LoVo (cell line): ENCODE results near the gene SDK1.
A peak's percentile ranks its signal among the peaks of the same experiment; 100 is the strongest.
"Not testable (repeated sequence)": the region's sequence is repeated elsewhere in the genome, so short reads cannot be mapped to it uniquely, and the experiment has no call there.

Experiments
- DNase-seq: peaks from one replicate; pipeline ENCODE4 v3.0.0-alpha.2; 2016; ENCODE audit warnings: low spot score

The SDK1 gene

GRCh38 chr7:4255336-4255735 lies 954.3 kb downstream of the SDK1 start:
- DNase-seq, result no peak

GRCh38 chr7:4256286-4256685 lies 955.2 kb downstream of the SDK1 start:
- no peak for DNase-seq

GRCh38 chr7:4257146-4258111 lies 956.4 kb downstream of the SDK1 start:
- no peak for DNase-seq

- DNase-seq, result not testable (repeated sequence)
Observed at GRCh38 chr7:4260116-4260515, 959.1 kb downstream of the SDK1 start.

- no peak for DNase-seq
Observed at GRCh38 chr7:4260867-4261600, 960.0 kb downstream of the SDK1 start.

- no peak for DNase-seq
Observed at GRCh38 chr7:4261601-4261960, 960.5 kb downstream of the SDK1 start.

- DNase-seq, result not testable (repeated sequence)
Observed at GRCh38 chr7:4264206-4264605, 963.2 kb downstream of the SDK1 start.

- no peak for DNase-seq
Observed at GRCh38 chr7:4265066-4265465, 964.0 kb downstream of the SDK1 start.

- no peak for DNase-seq
Observed at GRCh38 chr7:4265676-4266075, 964.6 kb downstream of the SDK1 start.

- DNase-seq, result no peak
Observed at GRCh38 chr7:4266270-4267040, 965.4 kb downstream of the SDK1 start.

GRCh38 chr7:4267341-4268039 lies 966.4 kb downstream of the SDK1 start:
- no peak for DNase-seq

- DNase-seq, result peak; percentile 46
Observed at GRCh38 chr7:4268040-4268965, 967.3 kb downstream of the SDK1 start.

GRCh38 chr7:4269086-4269485 lies 968.0 kb downstream of the SDK1 start:
- no peak for DNase-seq

- no peak for DNase-seq
Observed at GRCh38 chr7:4269746-4270145, 968.7 kb downstream of the SDK1 start.

- no peak for DNase-seq
Observed at GRCh38 chr7:4270268-4270667, 969.2 kb downstream of the SDK1 start.

GRCh38 chr7:4270941-4271715 lies 970.1 kb downstream of the SDK1 start:
- DNase-seq, result no peak

GRCh38 chr7:4271716-4272015 lies 970.6 kb downstream of the SDK1 start:
- DNase-seq, result no peak

GRCh38 chr7:4272141-4272540 lies 971.1 kb downstream of the SDK1 start:
- no peak for DNase-seq

GRCh38 chr7:4273566-4274230 lies 972.6 kb downstream of the SDK1 start:
- no peak for DNase-seq

- DNase-seq, result no peak
Observed at GRCh38 chr7:4274286-4274685, 973.2 kb downstream of the SDK1 start.
